Tibial artery (tissue), 4 donors: ENCODE measurements around the gene PKP1.

Experiments used
- DNase-seq, 2 donors: peaks; one replicate each; pipeline ENCODE4 v3.0.0-alpha.2; 2019
- H3K27ac ChIP-seq, 2 donors: fragments of 200-600 bp; sonication (generic) in 1 of 2; 1 replicate in 1 of 2; 2 replicates in 1 of 2; pipeline ENCODE4 v1.5.1; 2018 to 2019; ENCODE audit warnings: mild to moderate bottlenecking in 1 of 2
- H3K27me3 ChIP-seq, 2 donors: fragments of 200-600 bp; sonication (generic) in 1 of 2; one replicate each; pipeline versions ENCODE4 v1.5.1 to v1.6.0; 2016 to 2019
- H3K36me3 ChIP-seq, 3 donors: fragments of 200-600 bp; sonication (generic) in 2 of 3; one replicate each; pipeline ENCODE4 v1.5.1; 2016 to 2019; ENCODE audit warnings: mild to moderate bottlenecking in 2 of 3
- H3K4me1 ChIP-seq, 4 donors: fragments of 200-600 bp; sonication (generic) in 2 of 4; 1 replicate in 3 of 4; 2 replicates in 1 of 4; pipeline ENCODE4 v1.5.1; 2016 to 2019
- H3K4me3 ChIP-seq, 2 donors: fragments of 200-600 bp; sonication (generic) in 1 of 2; 1 replicate in 1 of 2; 2 replicates in 1 of 2; pipeline ENCODE4 v1.5.1; 2018 to 2019; ENCODE audit warnings: mild to moderate bottlenecking in 2 of 2
- H3K9me3 ChIP-seq, 3 donors: fragments of 200-600 bp; sonication (generic) in 1 of 3; one replicate each; pipeline ENCODE4 v1.5.1; 2016 to 2019
- intact Hi-C: fragments of 100-400 bp; cut with DNase I; formaldehyde crosslinking; loops from one replicate; pipeline ENCODE4 v1.15.0; 2023; ENCODE audit warnings: low total_unique reads
- TF ChIP-seq, protein P1 (sequence below), 2 experiments: fragments of 200-600 bp in 1 of 2; fragments of 450-650 bp in 1 of 2; IDR thresholded peaks; one replicate each; pipeline ENCODE4 v1.5.1; 2017 to 2019; ENCODE audit warnings: antibody characterized with exemption in 2 of 2, mild to moderate bottlenecking in 1 of 2, moderate library complexity in 1 of 2

Gene PKP1

GRCh38 chr1:201248721-201249559, 34.4 kb upstream of the PKP1 start:
- Histone ChIP-seq H3K27ac (no peak overlapping the region), H3K27me3 (peaks cover 0 to 13% of the 10 kb centered on the region in 2 donors), H3K36me3 (no peaks in the 10 kb centered on the region), H3K4me3 (no peak overlapping the region), H3K9me3 (no peaks in the 10 kb centered on the region), H3K4me1 (no peaks in the 10 kb centered on the region)
- intact Hi-C loops = no loop called here
- no peak for DNase-seq
- TF ChIP-seq, protein P1, sequence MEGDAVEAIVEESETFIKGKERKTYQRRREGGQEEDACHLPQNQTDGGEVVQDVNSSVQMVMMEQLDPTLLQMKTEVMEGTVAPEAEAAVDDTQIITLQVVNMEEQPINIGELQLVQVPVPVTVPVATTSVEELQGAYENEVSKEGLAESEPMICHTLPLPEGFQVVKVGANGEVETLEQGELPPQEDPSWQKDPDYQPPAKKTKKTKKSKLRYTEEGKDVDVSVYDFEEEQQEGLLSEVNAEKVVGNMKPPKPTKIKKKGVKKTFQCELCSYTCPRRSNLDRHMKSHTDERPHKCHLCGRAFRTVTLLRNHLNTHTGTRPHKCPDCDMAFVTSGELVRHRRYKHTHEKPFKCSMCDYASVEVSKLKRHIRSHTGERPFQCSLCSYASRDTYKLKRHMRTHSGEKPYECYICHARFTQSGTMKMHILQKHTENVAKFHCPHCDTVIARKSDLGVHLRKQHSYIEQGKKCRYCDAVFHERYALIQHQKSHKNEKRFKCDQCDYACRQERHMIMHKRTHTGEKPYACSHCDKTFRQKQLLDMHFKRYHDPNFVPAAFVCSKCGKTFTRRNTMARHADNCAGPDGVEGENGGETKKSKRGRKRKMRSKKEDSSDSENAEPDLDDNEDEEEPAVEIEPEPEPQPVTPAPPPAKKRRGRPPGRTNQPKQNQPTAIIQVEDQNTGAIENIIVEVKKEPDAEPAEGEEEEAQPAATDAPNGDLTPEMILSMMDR (IDR thresholded peaks at IDR 0.05) = no peak

DNA sequence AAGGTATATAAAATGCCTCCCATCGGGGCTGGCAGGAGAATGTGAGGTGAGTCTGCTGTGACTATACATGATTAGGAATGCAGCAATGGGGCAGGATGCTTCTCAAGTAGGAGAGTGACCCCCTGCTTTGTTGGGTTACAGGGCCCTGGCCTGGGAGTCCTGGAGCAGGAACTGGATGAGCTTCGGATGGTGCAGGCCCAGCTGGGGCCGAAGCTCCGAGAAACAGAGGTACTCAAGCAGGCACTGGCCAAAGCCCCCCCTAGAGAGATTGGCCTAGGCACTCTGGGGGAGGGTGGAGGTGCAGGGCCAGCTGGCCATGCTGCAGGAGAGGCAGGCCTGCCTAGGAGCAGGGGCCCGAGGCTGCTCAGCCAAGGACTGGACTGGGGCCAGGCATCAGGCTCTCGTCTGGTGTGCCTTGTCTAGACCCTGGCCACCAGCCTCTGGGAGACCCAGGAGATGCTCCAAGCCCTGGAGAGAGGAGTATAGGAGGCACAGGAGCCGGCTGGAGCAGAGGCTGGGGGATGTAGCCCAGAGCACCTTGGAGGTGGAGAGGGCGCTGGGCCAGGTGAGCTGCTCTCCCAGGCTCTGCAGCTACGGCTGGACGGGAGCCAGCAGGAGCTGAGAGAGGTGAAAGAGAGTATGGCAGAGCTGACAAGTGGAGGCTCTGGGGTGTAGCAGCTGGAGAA, 32.8 kb upstream of the PKP1 start:
- Histone ChIP-seq H3K36me3 (no peaks in the 10 kb centered on the region), H3K27ac (no peak overlapping the region), H3K4me1 (no peaks in the 10 kb centered on the region), H3K9me3 (no peaks in the 10 kb centered on the region), H3K27me3 (peaks cover 0 to 12% of the 10 kb centered on the region in 2 donors), H3K4me3 (no peak overlapping the region)
- TF ChIP-seq, protein P1 (IDR thresholded peaks at IDR 0.05) = no peak
- DNase-seq = no peak
- intact Hi-C loops = loop anchor here (5.0 kb wide), 2 partner anchors 112 to 267 kb away; no protein-coding TSS in a partner anchor

GRCh38 chr1:201251411-201251810, 31.9 kb upstream of the PKP1 start:
- Histone ChIP-seq H3K4me3 (no peak overlapping the region), H3K27me3 (peaks cover 0 to 14% of the 10 kb centered on the region in 2 donors), H3K27ac (no peak overlapping the region), H3K36me3 (no peaks in the 10 kb centered on the region), H3K4me1 (no peaks in the 10 kb centered on the region), H3K9me3 (no peaks in the 10 kb centered on the region)
- intact Hi-C loops = loop anchor here (5.0 kb wide), 2 partner anchors 111 to 266 kb away; no protein-coding TSS in a partner anchor
- TF ChIP-seq, protein P1 (IDR thresholded peaks at IDR 0.05) = no peak
- DNase-seq = no peak

DNA sequence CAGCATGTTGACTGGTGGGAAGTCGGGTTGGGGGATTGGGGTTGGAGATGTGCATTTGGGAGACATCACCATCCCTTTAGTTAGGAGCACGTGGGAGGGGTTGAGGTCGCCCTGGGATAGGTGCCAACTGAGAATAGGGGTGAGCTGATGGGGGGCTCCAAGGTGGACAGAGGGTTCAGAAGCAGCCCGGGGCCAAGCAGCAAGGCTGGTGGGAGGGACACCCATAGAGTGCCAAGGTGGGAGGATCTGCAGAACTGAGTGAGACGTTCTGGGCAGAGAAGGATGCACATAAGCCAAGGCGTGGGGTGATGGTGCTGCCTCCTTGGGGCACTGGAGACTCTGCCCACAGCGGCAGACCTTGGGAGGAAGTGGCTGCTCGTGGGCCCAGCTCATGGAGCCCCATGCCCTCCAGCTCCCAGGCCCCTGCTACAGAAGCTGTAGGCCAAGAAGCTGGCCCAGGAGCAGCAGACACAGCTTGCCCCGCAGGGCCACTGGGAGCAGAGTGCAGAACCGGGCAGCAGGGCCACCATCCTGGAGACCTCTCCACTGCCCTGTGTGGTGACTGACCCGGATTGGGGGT, 31.4 kb upstream of the PKP1 start:
- Histone ChIP-seq H3K27ac (no peak overlapping the region), H3K36me3 (no peaks in the 10 kb centered on the region), H3K4me1 (no peaks in the 10 kb centered on the region), H3K9me3 (no peaks in the 10 kb centered on the region), H3K27me3 (peaks cover 0 to 14% of the 10 kb centered on the region in 2 donors), H3K4me3 (no peak overlapping the region)
- TF ChIP-seq, protein P1 (IDR thresholded peaks at IDR 0.05) = no peak
- no peak for DNase-seq
- intact Hi-C loops = loop anchor here (5.0 kb wide), 2 partner anchors 110 to 265 kb away; no protein-coding TSS in a partner anchor

GRCh38 chr1:201252944-201253371, 30.3 kb upstream of the PKP1 start:
- no peak for DNase-seq
- intact Hi-C loops = loop anchor here (5.0 kb wide), 2 partner anchors 109 to 264 kb away; no protein-coding TSS in a partner anchor
- no peak overlapping the region for H3K4me3 ChIP-seq

More at GRCh38 chr1:201252944-201253371, 30.3 kb upstream of the PKP1 start:
- Histone ChIP-seq H3K27ac (no peak overlapping the region), H3K4me1 (no peaks in the 10 kb centered on the region), H3K27me3 (peaks cover 0 to 14% of the 10 kb centered on the region in 2 donors), H3K9me3 (no peaks in the 10 kb centered on the region), H3K36me3 (no peaks in the 10 kb centered on the region)
- TF ChIP-seq, protein P1 (IDR thresholded peaks at IDR 0.05) = no peak
